H1 (cell line): Measurements from ENCODE around the gene KMT5B. TPM values are rescaled to one million over a fixed set of nuclear protein-coding genes. Genes with fewer than 3 reads are reported as not detected.

Experiments
- CTCF ChIA-PET: fragments of 300-600 bp; sonication (Branson Sonifier 250); formaldehyde crosslinking; loops from one replicate; lab custom pipeline; 2021; ENCODE audit not compliant: partially characterized antibody; lab: Charles Lee
- POLR2A ChIA-PET: fragments of 300-600 bp; sonication (Branson Sonifier 250); formaldehyde crosslinking; loops from one replicate; lab custom pipeline; 2021; ENCODE audit warnings: inconsistent platforms; ENCODE audit not compliant: partially characterized antibody; lab: Charles Lee
- DNase-seq, 2 experiments: peaks; one replicate each; pipeline versions ENCODE4 v3.0.0 to v3.0.0-alpha.2; 2010 to 2022; ENCODE audit warnings: low spot score in 2 of 2, low read depth in 1 of 2, mixed read lengths in 1 of 2
- FAIRE-seq: peaks from 2 replicates; lab custom pipeline; 2011; peaks lifted over from hg19 to GRCh38; lab: Jason Lieb, UNC
- H2AFZ ChIP-seq: 2 replicates; pipeline ENCODE4 v1.8.1; 2012; ENCODE audit warnings: low read length, inconsistent platforms
- H2AK5ac ChIP-seq: 2 replicates; pipeline ENCODE4 v1.6.1; 2013; ENCODE audit warnings: low read depth, low read length
- H2BK120ac ChIP-seq: replicated peaks from 2 replicates; pipeline ENCODE3; 2013; ENCODE audit warnings: low read depth, low read length, inconsistent platforms
- H2BK12ac ChIP-seq: 2 replicates; pipeline ENCODE4 v1.6.1; 2013; ENCODE audit warnings: low read depth, low read length
- H2BK15ac ChIP-seq: 2 replicates; pipeline ENCODE4 v1.6.1; 2013; ENCODE audit warnings: low read length
- H2BK20ac ChIP-seq: 2 replicates; pipeline ENCODE4 v1.6.1; 2013; ENCODE audit warnings: low read length
- H2BK5ac ChIP-seq: 2 replicates; pipeline ENCODE4 v1.6.1; 2013; ENCODE audit warnings: low read depth, low read length
- H3K14ac ChIP-seq: 2 replicates; pipeline ENCODE4 v1.6.1; 2013; ENCODE audit warnings: inconsistent platforms; ENCODE audit not compliant: insufficient read length
- H3K18ac ChIP-seq: 2 replicates; pipeline ENCODE4 v1.6.1; 2013; ENCODE audit warnings: low read length; ENCODE audit errors: extremely low read depth
- H3K23ac ChIP-seq: 2 replicates; pipeline ENCODE4 v1.6.1; 2013; ENCODE audit warnings: inconsistent platforms; ENCODE audit not compliant: insufficient read length
- H3K23me2 ChIP-seq: 2 replicates; pipeline ENCODE4 v1.6.1; 2013; ENCODE audit warnings: low read depth, low read length
- H3K27ac ChIP-seq: 2 replicates; pipeline ENCODE4 v1.6.1; 2011; ENCODE audit warnings: low read depth, low read length, inconsistent platforms
- H3K27me3 ChIP-seq, 4 experiments: replicated peaks in 1 of 4; 1 replicate in 1 of 4; 2 replicates in 3 of 4; pipeline versions ENCODE4 v1.6.1 to v1.8.1; 2011 to 2013; ENCODE audit warnings: low read length in 3 of 4, mild to moderate bottlenecking in 3 of 4, inconsistent platforms in 2 of 4, mixed read lengths in 2 of 4, moderate library complexity in 1 of 4; ENCODE audit not compliant: control insufficient read depth in 3 of 4, insufficient read depth in 3 of 4; ENCODE audit errors: extremely low read depth in 1 of 4
- H3K36me3 ChIP-seq, 4 experiments: 2 replicates each; pipeline versions ENCODE4 v1.6.1 to v1.8.1; 2011 to 2013; ENCODE audit warnings: mild to moderate bottlenecking in 4 of 4, low read length in 3 of 4, moderate library complexity in 2 of 4, control low read depth in 1 of 4, inconsistent platforms in 1 of 4; ENCODE audit not compliant: insufficient read depth in 4 of 4, control insufficient read depth in 2 of 4
- H3K4ac ChIP-seq: replicated peaks from 2 replicates; pipeline ENCODE3; 2013; ENCODE audit warnings: low read length, low read depth, mixed read lengths, inconsistent platforms; ENCODE audit not compliant: insufficient read length
- H3K4me1 ChIP-seq, 4 experiments: replicated peaks in 1 of 4; 1 replicate in 1 of 4; 2 replicates in 3 of 4; pipeline versions ENCODE4 v1.6.1 to v1.8.1; 2011 to 2013; ENCODE audit warnings: low read length in 3 of 4, inconsistent platforms in 2 of 4, mixed read lengths in 1 of 4; ENCODE audit not compliant: insufficient read depth in 4 of 4, control insufficient read depth in 3 of 4
- H3K4me2 ChIP-seq, 2 experiments: 2 replicates each; pipeline versions ENCODE4 v1.6.1 to v1.8.1; 2011 to 2013; ENCODE audit warnings: low read depth in 2 of 2, low read length in 2 of 2, control low read depth in 1 of 2, inconsistent platforms in 1 of 2, mild to moderate bottlenecking in 1 of 2; ENCODE audit not compliant: insufficient read depth in 1 of 2
- H3K4me3 ChIP-seq, 4 experiments: fragments of 200-600, 300-600 bp in 1 of 4; sonication (generic), shearing (Covaris generic), sonication (Bioruptor Twin) in 1 of 4; 2 replicates each; pipeline versions ENCODE4 v1.5.1 to v1.8.1; 2011 to 2016; ENCODE audit warnings: low read length in 4 of 4, low read depth in 3 of 4, control low read depth in 2 of 4, inconsistent platforms in 2 of 4, mild to moderate bottlenecking in 2 of 4, mixed read lengths in 1 of 4, moderate library complexity in 1 of 4; ENCODE audit not compliant: insufficient read depth in 2 of 4; ENCODE audit errors: extremely low read depth in 1 of 4
- H3K56ac ChIP-seq: replicated peaks from 2 replicates; pipeline ENCODE3; 2013; ENCODE audit warnings: low read depth, mild to moderate bottlenecking, mixed read lengths, low read length, inconsistent platforms; ENCODE audit not compliant: insufficient read length
- H3K79me1 ChIP-seq: 2 replicates; pipeline ENCODE4 v1.6.1; 2013; ENCODE audit warnings: low read depth, low read length, control low read depth
- H3K79me2 ChIP-seq, 2 experiments: 2 replicates each; pipeline versions ENCODE4 v1.6.1 to v1.8.1; 2012 to 2013; ENCODE audit warnings: low read length in 2 of 2, mild to moderate bottlenecking in 2 of 2, inconsistent platforms in 1 of 2; ENCODE audit not compliant: insufficient read depth in 2 of 2, control insufficient read depth in 1 of 2
- H3K9ac ChIP-seq, 4 experiments: replicated peaks in 1 of 4; 1 replicate in 1 of 4; 2 replicates in 3 of 4; pipeline versions ENCODE4 v1.6.1 to v1.8.1; 2011 to 2013; ENCODE audit warnings: low read depth in 3 of 4, low read length in 3 of 4, control low read depth in 2 of 4, mild to moderate bottlenecking in 2 of 4, moderate library complexity in 2 of 4, inconsistent platforms in 1 of 4; ENCODE audit errors: extremely low read depth in 1 of 4
- H3K9me3 ChIP-seq, 2 experiments: 2 replicates each; pipeline versions ENCODE4 v1.6.1 to v1.8.1; 2012 to 2013; ENCODE audit warnings: mild to moderate bottlenecking in 2 of 2, moderate library complexity in 2 of 2, control low read depth in 1 of 2, inconsistent platforms in 1 of 2, low read depth in 1 of 2, low read length in 1 of 2, mixed read lengths in 1 of 2; ENCODE audit not compliant: insufficient read depth in 2 of 2
- H4K20me1 ChIP-seq, 2 experiments: replicated peaks in 1 of 2; 2 replicates each; pipeline versions ENCODE3 to v1.8.1; 2011 to 2013; ENCODE audit warnings: inconsistent platforms in 2 of 2, low read length in 2 of 2, mild to moderate bottlenecking in 1 of 2; ENCODE audit not compliant: insufficient read depth in 2 of 2, control insufficient read depth in 1 of 2
- H4K5ac ChIP-seq: 2 replicates; pipeline ENCODE4 v1.6.1; 2013; ENCODE audit warnings: low read length, low read depth, mixed read lengths, inconsistent platforms; ENCODE audit not compliant: insufficient read length
- H4K8ac ChIP-seq: 2 replicates; pipeline ENCODE4 v1.8.0; 2013; ENCODE audit warnings: mild to moderate bottlenecking, moderate library complexity, low read length, inconsistent platforms; ENCODE audit not compliant: insufficient read depth; ENCODE audit errors: extremely low read depth
- H4K91ac ChIP-seq: replicated peaks from 2 replicates; pipeline ENCODE3; 2013; ENCODE audit warnings: low read length, mixed read lengths, inconsistent platforms; ENCODE audit not compliant: insufficient read length
- ASH2L ChIP-seq: fragments of 200-600, 300-600 bp; sonication (generic); IDR thresholded peaks from one replicate; pipeline ENCODE4 v1.7.1; 2017; ENCODE audit warnings: low read length
- ATF2 ChIP-seq: IDR thresholded peaks from 2 replicates; pipeline ENCODE4 v1.6.1; 2012; ENCODE audit warnings: low read length, inconsistent platforms
- CEBPB ChIP-seq: IDR thresholded peaks from 2 replicates; pipeline ENCODE4 v1.6.1; 2012; ENCODE audit warnings: low read depth, low read length
- CHD1 ChIP-seq: IDR thresholded peaks from 2 replicates; pipeline ENCODE4 v1.6.1; 2012; ENCODE audit warnings: low read depth, low read length, improper control_type of control experiment
- CREB1 ChIP-seq: IDR thresholded peaks from 2 replicates; pipeline ENCODE4 v1.6.1; 2012; ENCODE audit warnings: inconsistent platforms
- MAFK ChIP-seq: IDR thresholded peaks from 2 replicates; pipeline ENCODE4 v1.6.1; 2012; ENCODE audit warnings: low read depth, mild to moderate bottlenecking, improper control_type of control experiment, low read length
- POLR2A ChIP-seq, 2 experiments: IDR thresholded peaks; 1 replicate in 1 of 2; 2 replicates in 1 of 2; pipeline ENCODE4 v1.6.1; 2011; ENCODE audit warnings: low read depth in 2 of 2, low read length in 2 of 2, mild to moderate bottlenecking in 2 of 2; ENCODE audit errors: control extremely low read depth in 1 of 2
- POU5F1 ChIP-seq: IDR thresholded peaks from 2 replicates; pipeline ENCODE4 v1.6.1; 2011; ENCODE audit warnings: low read depth, mild to moderate bottlenecking, low read length, moderate library complexity
- SUZ12 ChIP-seq: fragments of 200-600 bp; sonication (generic); IDR thresholded peaks from 2 replicates; pipeline ENCODE4 v1.6.1; 2012; ENCODE audit warnings: mild to moderate bottlenecking, inconsistent platforms, low read length, moderate library complexity, mixed read lengths
- TEAD4 ChIP-seq: IDR thresholded peaks from 2 replicates; pipeline ENCODE4 v1.6.1; 2012; ENCODE audit warnings: low read depth, low read length, inconsistent platforms, mixed read lengths
- WGBS, 2 experiments: shearing (Covaris generic) in 1 of 2; methylation state at CpG; one replicate each; pipeline versions ENCODE4 v1.1.6 to v1.1.7; 2013 to 2015; ENCODE audit warnings: low lambda C conversion rate in 2 of 2, mixed read lengths in 2 of 2, inconsistent platforms in 1 of 2, low coverage in 1 of 2, missing lambda C conversion rate in 1 of 2; ENCODE audit not compliant: insufficient replicate concordance in 2 of 2, insufficient coverage in 1 of 2, insufficient read length in 1 of 2; ENCODE audit errors: extremely low coverage in 1 of 2, missing lambda C conversion rate in 1 of 2; 5-methylcytosine and 5-hydroxymethylcytosine counted together
- polyA plus RNA-seq, 7 experiments: library from polyadenylated mRNA; depleted of rRNA in 3 of 7; stranded (reverse) in 5 of 7; unstranded in 2 of 7; fragments of >200 nt in 5 of 7; fragments of 200-250 nt in 2 of 7; gene quantifications; 1 replicate in 5 of 7; 2 replicates in 1 of 7; 4 replicates in 1 of 7; pipeline versions ENCODE4 v1.2.1 to v1.2.3, GENCODE V29; 2011 to 2013; ENCODE audit warnings: missing spikeins in 2 of 7, mixed read lengths in 2 of 7
- total RNA-seq: library from RNA; stranded (reverse); fragmentation: NEBNext Ultra II Directional; extraction: Animal tissue kit (Norgen Biotek cat#: 25700); gene quantifications from 2 replicates; pipeline ENCODE4 v1.2.1, GENCODE V29; 2021
- TF ChIP-seq, protein P1 (sequence below): IDR thresholded peaks from 2 replicates; pipeline ENCODE4 v1.6.1; 2012; ENCODE audit warnings: inconsistent platforms

The KMT5B gene
- total and polyA plus RNA-seq, 2 of the 8 experiments (the other 6 are each of a cell fraction or from before 2014, with no cell fraction given): 11.0 to 40.8 TPM

DNA sequence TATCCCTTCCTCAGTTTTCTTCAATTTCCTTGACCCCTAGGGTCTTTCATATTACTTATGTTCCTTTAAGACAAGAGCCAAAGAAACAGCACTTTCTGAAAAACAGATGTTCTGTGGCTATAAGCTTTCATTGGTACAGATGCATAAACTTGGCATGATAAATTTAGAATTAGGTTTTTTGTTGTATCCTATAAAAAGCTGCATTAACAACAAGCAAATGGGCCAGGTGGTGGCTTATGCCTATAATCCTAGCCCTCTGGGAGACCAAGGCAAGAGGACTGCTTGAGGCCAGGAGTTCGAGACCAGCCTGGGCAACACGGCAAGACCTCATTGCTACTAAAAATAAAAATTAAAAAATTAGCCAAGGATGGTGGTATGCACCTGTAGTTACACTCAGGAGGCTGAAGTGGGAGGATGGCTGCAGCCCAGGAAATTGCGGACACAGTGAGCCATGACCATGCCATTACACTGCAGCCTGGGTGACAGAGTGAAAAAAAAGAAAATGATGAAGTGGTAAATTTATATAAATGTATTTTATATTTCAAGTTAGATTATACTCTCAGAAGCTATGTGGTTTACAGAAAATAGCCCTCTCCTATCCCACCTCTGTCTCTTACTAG is 18.3 kb downstream of the KMT5B start:
- H3K18ac ChIP-seq: no peak overlapping the region
- FAIRE-seq (no peak), DNase-seq (no peak)
- H2AFZ ChIP-seq: no peak overlapping the region
- no peak overlapping the region for H2BK20ac ChIP-seq
- no peak overlapping the region for H2BK12ac ChIP-seq
- TF ChIP-seq ASH2L: no peak
- no peak for TF ChIP-seq CEBPB
- TF ChIP-seq POLR2A (IDR thresholded peaks at IDR 0.05; ENCODE audit: control extremely low read depth in 1 of 2, low read depth in 2 of 2, low read length in 2 of 2): no peak
- TF ChIP-seq TEAD4: no peak
- TF ChIP-seq CREB1: no peak
- TF ChIP-seq CHD1: no peak
- TF ChIP-seq SUZ12: no peak
- TF ChIP-seq, protein P1, sequence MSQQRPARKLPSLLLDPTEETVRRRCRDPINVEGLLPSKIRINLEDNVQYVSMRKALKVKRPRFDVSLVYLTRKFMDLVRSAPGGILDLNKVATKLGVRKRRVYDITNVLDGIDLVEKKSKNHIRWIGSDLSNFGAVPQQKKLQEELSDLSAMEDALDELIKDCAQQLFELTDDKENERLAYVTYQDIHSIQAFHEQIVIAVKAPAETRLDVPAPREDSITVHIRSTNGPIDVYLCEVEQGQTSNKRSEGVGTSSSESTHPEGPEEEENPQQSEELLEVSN: no peak
- no peak for TF ChIP-seq POU5F1
- TF ChIP-seq ATF2: no peak
- no peak for TF ChIP-seq MAFK
- ChIA-PET POLR2A (interaction anchor here (1.5 to 2.5 kb wide), 2 partner anchors 9 to 13 kb away, joined by 3 to 7 read pairs; no protein-coding TSS in a partner anchor), CTCF (interaction anchor here (0.7 to 10.8 kb wide), 5 partner anchors 12 to 575 kb away, joined by 3 to 138 read pairs (median 3); no protein-coding TSS in a partner anchor)
- no peak overlapping the region for H3K4me3 ChIP-seq
- no peak overlapping the region for H3K4ac ChIP-seq
- H3K79me2 ChIP-seq: peaks cover 22 to 99% of the 10 kb centered on the region in 2 experiments
- H3K56ac ChIP-seq: no peak overlapping the region
- H3K23me2 ChIP-seq: no peaks in the 10 kb centered on the region
- no peak overlapping the region for H3K4me2 ChIP-seq
- H2BK15ac ChIP-seq: no peak overlapping the region
- H2AK5ac ChIP-seq: no peak overlapping the region
- no peak overlapping the region for H4K5ac ChIP-seq
- H3K23ac ChIP-seq: no peak overlapping the region
- no peak overlapping the region for H3K14ac ChIP-seq
- H3K27me3 ChIP-seq: no peaks in the 10 kb centered on the region
- no peaks in the 10 kb centered on the region for H3K9me3 ChIP-seq
- no peak overlapping the region for H4K91ac ChIP-seq
- no peak overlapping the region for H2BK120ac ChIP-seq
- 97% methylated on average over 3 of the region's 3 CpGs; no CpG with 5 or more reads in 1 of the 2 experiments for WGBS, 2 experiments
- H3K27ac ChIP-seq: no peak overlapping the region
- H3K4me1 ChIP-seq: peaks cover 0 to 5% (median 1%) of the 10 kb centered on the region in 4 experiments; a peak in 4 of 7 replicates
- no peak overlapping the region for H2BK5ac ChIP-seq
- peaks cover 8% of the 10 kb centered on the region; the same call in 1 of the 2 replicates for H3K79me1 ChIP-seq
- H3K9ac ChIP-seq: no peak overlapping the region
- peaks cover 7 to 9% of the 10 kb centered on the region in 2 experiments for H4K20me1 ChIP-seq
- H3K36me3 ChIP-seq: no peaks in the 10 kb centered on the region
- no peak overlapping the region for H4K8ac ChIP-seq
